ENCODE data around the gene ZNF646. TPM values are rescaled to one million over a fixed set of nuclear protein-coding genes. Genes with fewer than 3 reads are reported as not detected.
A peak's percentile ranks its signal among the peaks of the same experiment; 100 is the strongest.

Gene ZNF646, protein sequence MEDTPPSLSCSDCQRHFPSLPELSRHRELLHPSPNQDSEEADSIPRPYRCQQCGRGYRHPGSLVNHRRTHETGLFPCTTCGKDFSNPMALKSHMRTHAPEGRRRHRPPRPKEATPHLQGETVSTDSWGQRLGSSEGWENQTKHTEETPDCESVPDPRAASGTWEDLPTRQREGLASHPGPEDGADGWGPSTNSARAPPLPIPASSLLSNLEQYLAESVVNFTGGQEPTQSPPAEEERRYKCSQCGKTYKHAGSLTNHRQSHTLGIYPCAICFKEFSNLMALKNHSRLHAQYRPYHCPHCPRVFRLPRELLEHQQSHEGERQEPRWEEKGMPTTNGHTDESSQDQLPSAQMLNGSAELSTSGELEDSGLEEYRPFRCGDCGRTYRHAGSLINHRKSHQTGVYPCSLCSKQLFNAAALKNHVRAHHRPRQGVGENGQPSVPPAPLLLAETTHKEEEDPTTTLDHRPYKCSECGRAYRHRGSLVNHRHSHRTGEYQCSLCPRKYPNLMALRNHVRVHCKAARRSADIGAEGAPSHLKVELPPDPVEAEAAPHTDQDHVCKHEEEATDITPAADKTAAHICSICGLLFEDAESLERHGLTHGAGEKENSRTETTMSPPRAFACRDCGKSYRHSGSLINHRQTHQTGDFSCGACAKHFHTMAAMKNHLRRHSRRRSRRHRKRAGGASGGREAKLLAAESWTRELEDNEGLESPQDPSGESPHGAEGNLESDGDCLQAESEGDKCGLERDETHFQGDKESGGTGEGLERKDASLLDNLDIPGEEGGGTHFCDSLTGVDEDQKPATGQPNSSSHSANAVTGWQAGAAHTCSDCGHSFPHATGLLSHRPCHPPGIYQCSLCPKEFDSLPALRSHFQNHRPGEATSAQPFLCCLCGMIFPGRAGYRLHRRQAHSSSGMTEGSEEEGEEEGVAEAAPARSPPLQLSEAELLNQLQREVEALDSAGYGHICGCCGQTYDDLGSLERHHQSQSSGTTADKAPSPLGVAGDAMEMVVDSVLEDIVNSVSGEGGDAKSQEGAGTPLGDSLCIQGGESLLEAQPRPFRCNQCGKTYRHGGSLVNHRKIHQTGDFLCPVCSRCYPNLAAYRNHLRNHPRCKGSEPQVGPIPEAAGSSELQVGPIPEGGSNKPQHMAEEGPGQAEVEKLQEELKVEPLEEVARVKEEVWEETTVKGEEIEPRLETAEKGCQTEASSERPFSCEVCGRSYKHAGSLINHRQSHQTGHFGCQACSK (N-terminal part only)
- total RNA-seq = 10 to 100 TPM; 68.9 to 74.0 TPM
- polyA plus RNA-seq (ENCODE audit: insufficient read depth, low read depth, low replicate concordance) = 80.3 TPM
- long read RNA-seq, donor 1, full-length matches to known transcripts = 27 of 27 reads
- long read RNA-seq, donor 1, partial matches to known transcripts = 0 of 27 reads
- long read RNA-seq, donor 1, other reads (novel, unspliced or antisense) = 0 of 27 reads
- long read RNA-seq, donor 2, full-length matches to known transcripts = 14 of 19 reads
- long read RNA-seq, donor 2, partial matches to known transcripts = 5 of 19 reads
- long read RNA-seq, donor 2, other reads (novel, unspliced or antisense) = 0 of 19 reads

GRCh38 chr16:31073970-31074813, at the start of gene ZNF646, which contains the start of gene ZNF668:
Gene ZNF646, plus strand, starts transcription at chr16:31074422. Its CDS starts 1,903 bp downstream, at chr16:31076325.
Gene ZNF668, minus strand, starts transcription at chr16:31074240. Its CDS starts 9,781 bp downstream, at chr16:31064459.
- Histone ChIP-seq H3K4me1 (peaks cover 16% of the 10 kb centered on the region), H3K27me3 (no peaks in the 10 kb centered on the region), H3K4me3 (peak within 1 kb of the TSS; percentile 98 to 99), H3K27ac (peak within 1 kb of the TSS; percentile 90 to 94), H3K9me3 (no peaks in the 10 kb centered on the region), H3K36me3 (ENCODE audit: low read depth, missing control alignments) (no peaks in the 10 kb centered on the region)
- intact Hi-C loops (cut with DNase I; ENCODE audit: low total_unique reads) = no loop called here
- WGBS, 2 donors = 0 to 1% methylated on average over 47 to 48 of the region's 48 CpGs
- DNase-seq = peak; percentile 100
- TF ChIP-seq POLR2A (IDR thresholded peaks at IDR 0.05) = no peak
- TF ChIP-seq, protein P1, sequence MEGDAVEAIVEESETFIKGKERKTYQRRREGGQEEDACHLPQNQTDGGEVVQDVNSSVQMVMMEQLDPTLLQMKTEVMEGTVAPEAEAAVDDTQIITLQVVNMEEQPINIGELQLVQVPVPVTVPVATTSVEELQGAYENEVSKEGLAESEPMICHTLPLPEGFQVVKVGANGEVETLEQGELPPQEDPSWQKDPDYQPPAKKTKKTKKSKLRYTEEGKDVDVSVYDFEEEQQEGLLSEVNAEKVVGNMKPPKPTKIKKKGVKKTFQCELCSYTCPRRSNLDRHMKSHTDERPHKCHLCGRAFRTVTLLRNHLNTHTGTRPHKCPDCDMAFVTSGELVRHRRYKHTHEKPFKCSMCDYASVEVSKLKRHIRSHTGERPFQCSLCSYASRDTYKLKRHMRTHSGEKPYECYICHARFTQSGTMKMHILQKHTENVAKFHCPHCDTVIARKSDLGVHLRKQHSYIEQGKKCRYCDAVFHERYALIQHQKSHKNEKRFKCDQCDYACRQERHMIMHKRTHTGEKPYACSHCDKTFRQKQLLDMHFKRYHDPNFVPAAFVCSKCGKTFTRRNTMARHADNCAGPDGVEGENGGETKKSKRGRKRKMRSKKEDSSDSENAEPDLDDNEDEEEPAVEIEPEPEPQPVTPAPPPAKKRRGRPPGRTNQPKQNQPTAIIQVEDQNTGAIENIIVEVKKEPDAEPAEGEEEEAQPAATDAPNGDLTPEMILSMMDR (IDR thresholded peaks at IDR 0.05) = no peak

DNA sequence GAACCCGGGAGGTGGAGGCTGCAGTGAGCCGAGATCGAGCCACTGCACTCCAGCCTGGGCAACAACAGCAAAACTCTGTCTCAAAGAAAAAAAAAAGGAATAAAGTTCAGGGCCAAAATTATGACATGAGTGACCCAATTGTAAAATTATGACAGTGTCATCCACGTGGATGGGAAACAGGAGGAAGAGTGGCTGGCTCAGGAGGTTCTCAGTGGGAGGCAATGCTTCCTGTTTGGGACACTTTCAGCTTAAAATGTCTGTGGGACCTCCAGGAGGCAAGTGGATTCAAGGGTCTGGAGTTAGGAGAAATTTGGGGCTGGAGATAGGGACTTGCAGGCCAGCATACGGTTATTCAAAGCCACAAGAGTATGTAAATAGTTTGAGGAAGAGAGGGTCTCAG, 48.9 kb upstream of the ZNF646 start:
- TF ChIP-seq POLR2A (IDR thresholded peaks at IDR 0.05) = no peak
- Histone ChIP-seq H3K4me1 (peaks cover 9% of the 10 kb centered on the region), H3K27me3 (no peaks in the 10 kb centered on the region), H3K9me3 (no peaks in the 10 kb centered on the region), H3K36me3 (ENCODE audit: low read depth, missing control alignments) (no peaks in the 10 kb centered on the region), H3K4me3 (no peak overlapping the region), H3K27ac (no peak overlapping the region)
- DNase-seq = no peak
- 81 to 85% methylated on average over 5 of the region's 5 CpGs for WGBS, 2 donors
- intact Hi-C loops (cut with DNase I; ENCODE audit: low total_unique reads) = no loop called here

DNA sequence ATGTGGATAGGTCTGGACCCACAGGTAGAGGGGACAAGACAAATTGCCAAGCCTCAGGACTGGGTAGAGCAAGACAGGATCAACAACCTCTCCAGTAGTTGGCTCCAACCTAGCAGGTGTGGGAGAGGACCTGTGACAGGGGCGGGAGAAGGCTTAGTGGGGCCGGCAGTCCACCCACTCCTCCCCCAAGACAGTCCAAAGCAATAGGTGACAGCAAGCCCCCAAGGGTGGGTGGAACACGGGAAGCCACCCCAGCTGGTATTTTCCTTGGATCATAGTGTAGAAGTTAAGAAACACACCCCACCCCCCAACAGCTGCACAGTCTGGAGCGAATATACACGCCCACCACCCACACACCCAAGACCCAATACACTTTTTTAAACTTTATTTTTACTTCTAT, 45.0 kb upstream of the ZNF646 start:
- WGBS, 2 donors = 83 to 87% methylated on average over 5 of the region's 5 CpGs
- TF ChIP-seq, protein P1 (IDR thresholded peaks at IDR 0.05) = no peak
- no peak for TF ChIP-seq POLR2A (IDR thresholded peaks at IDR 0.05)
- Histone ChIP-seq H3K36me3 (ENCODE audit: low read depth, missing control alignments) (no peaks in the 10 kb centered on the region), H3K4me3 (no peak overlapping the region), H3K27ac (no peak overlapping the region), H3K9me3 (no peaks in the 10 kb centered on the region), H3K4me1 (peaks cover 8% of the 10 kb centered on the region), H3K27me3 (no peaks in the 10 kb centered on the region)
- no peak for DNase-seq
- intact Hi-C loops (cut with DNase I; ENCODE audit: low total_unique reads) = no loop called here

- H3K36me3 ChIP-seq (ENCODE audit: low read depth, missing control alignments) = no peaks in the 10 kb centered on the region
- H3K27me3 ChIP-seq = no peaks in the 10 kb centered on the region
- no peak overlapping the region for H3K27ac ChIP-seq
- TF ChIP-seq, protein P1 (IDR thresholded peaks at IDR 0.05) = no peak
- no peak for TF ChIP-seq POLR2A (IDR thresholded peaks at IDR 0.05)
- 67 to 79% methylated on average over 4 of the region's 4 CpGs for WGBS, 2 donors
- no peak for DNase-seq
- peaks cover 8% of the 10 kb centered on the region for H3K4me1 ChIP-seq
- no peaks in the 10 kb centered on the region for H3K9me3 ChIP-seq
- H3K4me3 ChIP-seq = no peak overlapping the region
- intact Hi-C loops (cut with DNase I; ENCODE audit: low total_unique reads) = loop anchor here (10.0 kb wide), 1 partner anchor 46 kb away; the partner anchor contains the start of gene HSD3B7
These were observed 42.9 kb upstream of the ZNF646 start for GRCh38 chr16:31031276-31031675.

Measured in testis (tissue), 5 donors.